ENCODE measurements around the gene GDI1.

The GDI1 gene

GRCh38 chrX:154482786-154483185 is 45.8 kb downstream of the GDI1 start:
- no peak for DNase-seq (ENCODE audit: low spot score)

GRCh38 chrX:154483325-154483724 is 46.4 kb downstream of the GDI1 start:
- DNase-seq (ENCODE audit: low spot score): no peak

GRCh38 chrX:154484255-154485149 is 47.5 kb downstream of the GDI1 start:
- no peak for DNase-seq (ENCODE audit: low spot score)

GRCh38 chrX:154485150-154486051 is 48.4 kb downstream of the GDI1 start:
- no peak for DNase-seq (ENCODE audit: low spot score)

- no peak for DNase-seq (ENCODE audit: low spot score)
Measured at GRCh38 chrX:154486052-154486395, 49.1 kb downstream of the GDI1 start.

- peak; percentile 7 for DNase-seq (ENCODE audit: low spot score)
Measured at GRCh38 chrX:154486396-154487207, 49.6 kb downstream of the GDI1 start, which contains the start of gene UBL4A. TSS of gene UBL4A (minus strand) at chrX:154486615. CDS start at chrX:154486584, 31 bp downstream.

GRCh38 chrX:154487518-154488290 is 50.8 kb downstream of the GDI1 start:
- DNase-seq (ENCODE audit: low spot score): no peak

GRCh38 chrX:154488336-154489075 is 51.6 kb downstream of the GDI1 start:
- DNase-seq (ENCODE audit: low spot score): no peak

- no peak for DNase-seq (ENCODE audit: low spot score)
Measured at GRCh38 chrX:154489182-154489581, 52.2 kb downstream of the GDI1 start.

- no peak for DNase-seq (ENCODE audit: low spot score)
Measured at GRCh38 chrX:154490021-154490413, 53.1 kb downstream of the GDI1 start.

GRCh38 chrX:154490414-154491083 is 53.6 kb downstream of the GDI1 start, which contains the start of gene SLC10A3:
TSS of gene SLC10A3 (minus strand) at chrX:154490629. CDS start at chrX:154488940, 1,689 bp downstream.
- peak; percentile 86 for DNase-seq (ENCODE audit: low spot score)
